Bronchial epithelial cell (primary cell): ENCODE measurements around the gene ZBTB16. TPM values are rescaled to one million over a fixed set of nuclear protein-coding genes. Genes with fewer than 3 reads are reported as not detected.

Source experiments
- DNase-seq: peaks from one replicate; pipeline ENCODE4 v3.0.0-alpha.2; 2010; ENCODE audit warnings: low read depth
- FAIRE-seq: peaks from 2 replicates; lab custom pipeline; 2011; peaks lifted over from hg19 to GRCh38; lab: Jason Lieb, UNC
- H3K27me3 ChIP-seq: 2 replicates; pipeline ENCODE4 v1.5.1; 2011; ENCODE audit warnings: low read length; ENCODE audit not compliant: control insufficient read depth, insufficient read depth
- H3K36me3 ChIP-seq: 2 replicates; pipeline ENCODE4 v1.5.1; 2011; ENCODE audit warnings: low read length; ENCODE audit not compliant: control insufficient read depth, insufficient read depth
- H3K4me3 ChIP-seq: 2 replicates; pipeline ENCODE4 v1.5.1; 2011; ENCODE audit warnings: mild to moderate bottlenecking, low read depth, low read length, control low read depth
- total RNA-seq: library from RNA; depleted of rRNA; stranded (reverse); fragments of >200 nt; gene quantifications from 2 replicates; pipeline ENCODE4 v1.2.1, GENCODE V29; 2014
- TF ChIP-seq, protein P1 (sequence below): IDR thresholded peaks from 2 replicates; pipeline ENCODE4 v1.5.1; 2011; ENCODE audit warnings: mild to moderate bottlenecking, moderate library complexity, low read length, control low read depth, inconsistent platforms; ENCODE audit not compliant: insufficient read depth, severe bottlenecking

Gene ZBTB16
- total RNA-seq, 1 donor from 2014 or later, result 3.2 TPM

DNA sequence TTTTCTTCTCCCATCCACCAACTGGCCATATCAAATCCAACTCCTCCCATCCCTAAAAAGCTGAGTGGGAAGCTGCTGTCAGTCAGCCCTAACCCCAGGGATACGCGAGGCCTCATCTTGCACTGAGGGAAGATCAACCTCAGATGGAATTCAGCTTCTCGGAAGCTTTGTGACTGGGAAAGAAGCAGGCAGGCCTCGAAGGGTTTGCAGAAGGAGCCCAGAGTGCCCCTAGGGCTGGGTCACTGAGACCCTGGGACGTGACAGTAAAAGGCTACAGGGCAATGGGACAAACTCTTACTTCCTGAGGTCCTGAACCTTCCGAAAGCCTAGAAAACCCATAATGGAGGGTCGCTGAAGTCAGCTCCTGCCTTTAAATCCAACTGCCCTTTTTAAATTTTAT is 202.3 kb downstream of the ZBTB16 start:
- Histone ChIP-seq H3K36me3 (no peaks in the 10 kb centered on the region), H3K27me3 (peaks cover 1% of the 10 kb centered on the region), H3K4me3 (no peak overlapping the region)
- TF ChIP-seq, protein P1, sequence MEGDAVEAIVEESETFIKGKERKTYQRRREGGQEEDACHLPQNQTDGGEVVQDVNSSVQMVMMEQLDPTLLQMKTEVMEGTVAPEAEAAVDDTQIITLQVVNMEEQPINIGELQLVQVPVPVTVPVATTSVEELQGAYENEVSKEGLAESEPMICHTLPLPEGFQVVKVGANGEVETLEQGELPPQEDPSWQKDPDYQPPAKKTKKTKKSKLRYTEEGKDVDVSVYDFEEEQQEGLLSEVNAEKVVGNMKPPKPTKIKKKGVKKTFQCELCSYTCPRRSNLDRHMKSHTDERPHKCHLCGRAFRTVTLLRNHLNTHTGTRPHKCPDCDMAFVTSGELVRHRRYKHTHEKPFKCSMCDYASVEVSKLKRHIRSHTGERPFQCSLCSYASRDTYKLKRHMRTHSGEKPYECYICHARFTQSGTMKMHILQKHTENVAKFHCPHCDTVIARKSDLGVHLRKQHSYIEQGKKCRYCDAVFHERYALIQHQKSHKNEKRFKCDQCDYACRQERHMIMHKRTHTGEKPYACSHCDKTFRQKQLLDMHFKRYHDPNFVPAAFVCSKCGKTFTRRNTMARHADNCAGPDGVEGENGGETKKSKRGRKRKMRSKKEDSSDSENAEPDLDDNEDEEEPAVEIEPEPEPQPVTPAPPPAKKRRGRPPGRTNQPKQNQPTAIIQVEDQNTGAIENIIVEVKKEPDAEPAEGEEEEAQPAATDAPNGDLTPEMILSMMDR, result no peak
- DNase-seq (no peak), FAIRE-seq (no peak)

DNA sequence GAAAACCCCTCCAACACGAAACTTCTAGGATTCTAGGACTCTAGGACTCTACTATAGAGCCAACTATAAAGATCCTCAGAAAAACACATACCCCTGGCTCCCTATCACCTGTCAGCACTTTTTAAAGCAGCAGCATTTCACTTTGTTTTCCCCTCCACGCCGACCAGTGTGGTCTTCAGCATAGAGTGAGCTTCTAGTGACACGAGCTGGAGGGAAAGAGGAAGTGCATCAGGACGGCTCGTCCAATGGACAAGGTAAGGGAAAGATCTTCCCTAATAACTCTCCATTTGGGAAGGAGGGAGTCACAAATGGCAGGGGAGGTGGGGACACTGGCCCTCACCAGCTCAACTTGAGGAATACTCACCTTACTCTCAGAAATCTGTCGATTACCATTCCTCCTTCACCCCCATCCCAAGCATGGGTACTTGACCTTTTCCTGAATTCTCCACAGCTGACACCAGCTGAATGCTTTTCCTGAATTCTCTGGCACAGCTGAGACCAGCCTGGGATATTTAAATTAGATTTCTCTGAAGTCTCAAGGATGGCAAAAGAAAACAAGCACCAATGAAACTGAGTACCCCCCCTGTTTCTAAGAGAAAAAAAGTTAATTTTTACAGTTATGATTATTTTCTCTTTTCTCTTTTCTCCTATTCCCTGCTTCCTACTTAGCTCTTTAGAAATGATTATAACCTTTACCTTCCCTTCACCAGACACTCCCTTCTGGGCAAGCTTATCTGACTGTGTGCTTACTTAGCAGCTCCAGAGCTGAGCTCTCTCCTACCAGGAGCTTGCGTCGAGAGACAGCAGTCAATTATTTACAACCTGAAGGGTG is 203.4 kb downstream of the ZBTB16 start:
- FAIRE-seq (peak; percentile 55), DNase-seq (peak; percentile 32)
- TF ChIP-seq, protein P1, result peak; percentile 73
- H3K4me3 ChIP-seq, result no peak overlapping the region
- H3K36me3 ChIP-seq, result no peaks in the 10 kb centered on the region
- peaks cover 1% of the 10 kb centered on the region for H3K27me3 ChIP-seq

GRCh38 chr11:114263513-114264170 is 204.1 kb downstream of the ZBTB16 start:
- no peak overlapping the region for H3K4me3 ChIP-seq
- TF ChIP-seq, protein P1, result no peak

GRCh38 chr11:114264381-114264780 is 204.9 kb downstream of the ZBTB16 start:
- H3K4me3 ChIP-seq, result no peak overlapping the region
- no peaks in the 10 kb centered on the region for H3K36me3 ChIP-seq
- H3K27me3 ChIP-seq, result peaks cover 1% of the 10 kb centered on the region
- DNase-seq (no peak), FAIRE-seq (peak; percentile 43)
- TF ChIP-seq, protein P1, result no peak

More at GRCh38 chr11:114263513-114264170, 204.1 kb downstream of the ZBTB16 start:
- FAIRE-seq, result no peak
- no peak for DNase-seq
- Histone ChIP-seq H3K36me3 (no peaks in the 10 kb centered on the region), H3K27me3 (peaks cover 1% of the 10 kb centered on the region)

DNA sequence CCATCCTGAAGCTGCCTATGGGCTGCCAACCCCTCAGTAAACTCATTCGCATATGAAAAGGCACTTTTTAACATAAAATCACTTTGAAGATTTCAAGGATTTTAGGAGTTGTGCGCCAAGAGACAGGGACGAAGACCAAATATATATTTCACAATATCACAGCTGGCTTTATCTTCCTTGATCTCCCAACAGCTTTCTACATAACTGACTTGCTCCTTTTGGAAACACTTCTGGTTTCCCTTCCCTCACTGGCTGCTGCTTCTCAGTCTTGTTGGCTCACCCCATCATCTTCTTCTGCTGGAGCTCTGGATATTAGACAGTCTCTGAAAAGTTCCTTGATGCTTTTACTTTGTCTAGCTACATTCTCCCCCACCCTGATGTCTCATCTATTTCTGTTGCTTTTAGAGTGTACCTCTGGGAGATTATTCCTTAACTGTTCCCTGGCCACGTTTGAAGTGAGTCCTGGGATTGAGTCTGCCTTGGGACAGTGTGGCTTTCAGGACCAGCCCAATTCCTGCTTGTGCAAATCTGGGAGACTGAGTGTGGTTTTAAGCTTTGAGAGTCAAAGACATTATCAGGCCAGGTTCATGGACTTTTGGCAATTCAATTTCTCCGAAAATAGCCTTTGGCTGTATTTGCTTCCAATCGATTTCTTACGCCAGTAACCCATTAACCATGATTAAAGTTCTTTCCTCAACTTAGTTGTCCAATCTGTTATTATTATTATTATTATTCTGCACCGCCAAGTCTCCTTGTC is 205.8 kb downstream of the ZBTB16 start:
- peaks cover 2% of the 10 kb centered on the region for H3K27me3 ChIP-seq

More for the DNA sequence above, 205.8 kb downstream of the ZBTB16 start:
- FAIRE-seq (no peak), DNase-seq (no peak)
- H3K4me3 ChIP-seq, result no peak overlapping the region
- TF ChIP-seq, protein P1, result no peak
- H3K36me3 ChIP-seq, result no peaks in the 10 kb centered on the region
